ENCODE data around the gene HRNR. TPM values are rescaled to one million over a fixed set of nuclear protein-coding genes. Genes with fewer than 3 reads are reported as not detected.
"Not testable (repeated sequence)": the region's sequence is repeated elsewhere in the genome, so short reads cannot be mapped to it uniquely, and the experiment has no call there.

The HRNR gene
- total RNA-seq, 3 donors from 2014 or later, result not detected

GRCh38 chr1:152237093-152237492, 13.1 kb upstream of the HRNR start:
- no peaks in the 10 kb centered on the region for H3K4me1 ChIP-seq (ENCODE audit: low read depth)
- ATAC-seq (no peak), DNase-seq (no peak)
- H3K4me3 ChIP-seq, result no peak overlapping the region
- intact Hi-C loops (cut with DNase I, micrococcal nuclease), result no loop called here
- H3K36me3 ChIP-seq (ENCODE audit: low read depth), result no peaks in the 10 kb centered on the region
- no peaks in the 10 kb centered on the region for H3K9me3 ChIP-seq
- no peak for TF ChIP-seq CTCF (IDR thresholded peaks at IDR 0.05)

GRCh38 chr1:152228831-152229230, 4.8 kb upstream of the HRNR start:
- Histone ChIP-seq H3K36me3 (ENCODE audit: low read depth) (no peaks in the 10 kb centered on the region), H3K4me1 (ENCODE audit: low read depth) (no peaks in the 10 kb centered on the region), H3K4me3 (no peak overlapping the region), H3K9me3 (no peaks in the 10 kb centered on the region)
- TF ChIP-seq CTCF (IDR thresholded peaks at IDR 0.05), result no peak
- DNase-seq (no peak), ATAC-seq (no peak)
- intact Hi-C loops (cut with DNase I, micrococcal nuclease), result no loop called here

- TF ChIP-seq CTCF (IDR thresholded peaks at IDR 0.05), result no peak
- no peaks in the 10 kb centered on the region for H3K36me3 ChIP-seq (ENCODE audit: low read depth)
- no peaks in the 10 kb centered on the region for H3K9me3 ChIP-seq
- ATAC-seq (no peak), DNase-seq (no peak)
- intact Hi-C loops (cut with DNase I, micrococcal nuclease), result no loop called here
- no peak overlapping the region for H3K4me3 ChIP-seq
- no peaks in the 10 kb centered on the region for H3K4me1 ChIP-seq (ENCODE audit: low read depth)
These were observed 3.4 kb upstream of the HRNR start for GRCh38 chr1:152227310-152227928.

GRCh38 chr1:152225678-152226077, 1.7 kb upstream of the HRNR start:
- no peaks in the 10 kb centered on the region for H3K9me3 ChIP-seq
- intact Hi-C loops (cut with DNase I, micrococcal nuclease), result no loop called here
- DNase-seq (no peak), ATAC-seq (no peak)
- no peak overlapping the region for H3K4me3 ChIP-seq
- H3K36me3 ChIP-seq (ENCODE audit: low read depth), result no peaks in the 10 kb centered on the region
- no peaks in the 10 kb centered on the region for H3K4me1 ChIP-seq (ENCODE audit: low read depth)
- no peak for TF ChIP-seq CTCF (IDR thresholded peaks at IDR 0.05)

GRCh38 chr1:152220166-152221163, 3.5 kb downstream of the HRNR start:
- no peak for ATAC-seq
- intact Hi-C loops (cut with DNase I, micrococcal nuclease), result no loop called here
- H3K4me3 ChIP-seq, result no peak overlapping the region
- no peaks in the 10 kb centered on the region for H3K4me1 ChIP-seq (ENCODE audit: low read depth)
- DNase-seq, result peak in 1 of 3 donors; percentile 44
- H3K36me3 ChIP-seq (ENCODE audit: low read depth), result no peaks in the 10 kb centered on the region
- peaks cover 7% of the 10 kb centered on the region for H3K9me3 ChIP-seq
- TF ChIP-seq CTCF (IDR thresholded peaks at IDR 0.05), result no peak

GRCh38 chr1:152219438-152219837, 4.6 kb downstream of the HRNR start:
- H3K4me3 ChIP-seq; ATAC-seq; intact Hi-C loops (cut with DNase I, micrococcal nuclease); DNase-seq; H3K36me3 ChIP-seq (ENCODE audit: low read depth); H3K4me1 ChIP-seq (ENCODE audit: low read depth): not testable (repeated sequence)
- H3K9me3 ChIP-seq, result peaks cover 14% of the 10 kb centered on the region

Measured in mucosa of descending colon (tissue), 3 donors.